NCI-H146 (cell line): ENCODE data around the gene KIRREL3.
"Not testable (repeated sequence)": the region's sequence is repeated elsewhere in the genome, so short reads cannot be mapped to it uniquely, and the experiment has no call there.

Source experiments
- DNase-seq: peaks from one replicate; lab custom pipeline; 2025; lab: John Stamatoyannopoulos, UW

Gene KIRREL3

GRCh38 chr11:126383339-126384335 lies 616.9 kb downstream of the KIRREL3 start:
- no peak for DNase-seq

- DNase-seq = not testable (repeated sequence)
Observed at GRCh38 chr11:126382641-126383040, 617.9 kb downstream of the KIRREL3 start.

- not testable (repeated sequence) for DNase-seq
Observed at GRCh38 chr11:126381960-126382359, 618.6 kb downstream of the KIRREL3 start.

GRCh38 chr11:126380909-126381308 lies 619.7 kb downstream of the KIRREL3 start:
- no peak for DNase-seq

- no peak for DNase-seq
Observed at GRCh38 chr11:126378763-126379162, 621.8 kb downstream of the KIRREL3 start.

GRCh38 chr11:126375726-126376125 lies 624.8 kb downstream of the KIRREL3 start:
- DNase-seq = no peak

GRCh38 chr11:126374562-126375300 lies 625.8 kb downstream of the KIRREL3 start:
- not testable (repeated sequence) for DNase-seq

- DNase-seq = peak; percentile 65
Observed at GRCh38 chr11:126373389-126374066, 627.0 kb downstream of the KIRREL3 start.
